Skin epidermis (tissue), 12 donors: ENCODE data around the gene EID2.

ENCODE experiments used
- H3K27ac ChIP-seq, 21 experiments: fragments of 200-600 bp; sonication (generic) in 11 of 21; one replicate each; pipeline ENCODE4 v1.5.0; 2020; ENCODE audit warnings: mild to moderate bottlenecking in 3 of 21, inconsistent platforms in 2 of 21, moderate library complexity in 2 of 21
- H3K4me3 ChIP-seq, 7 experiments: fragments of 200-600 bp; sonication (generic) in 2 of 7; one replicate each; pipeline ENCODE4 v1.5.0; 2020; ENCODE audit warnings: inconsistent platforms in 2 of 7, mild to moderate bottlenecking in 2 of 7, moderate library complexity in 1 of 7

Gene EID2

GRCh38 chr19:39507715-39508364, 32.1 kb downstream of the EID2 start:
- Histone ChIP-seq H3K27ac (no peak overlapping the region), H3K4me3 (peak overlapping the region in 6 of 7 experiments; percentile 23 to 42 (median 35))

GRCh38 chr19:39506944-39507714, 32.8 kb downstream of the EID2 start:
- H3K4me3 ChIP-seq: peak overlapping the region; percentile 12 to 42 (median 34)
- H3K27ac ChIP-seq: no peak overlapping the region

GRCh38 chr19:39506598-39506943, 33.4 kb downstream of the EID2 start:
- H3K4me3 ChIP-seq: peak overlapping the region in 2 of 7 experiments; percentile 36 to 42

GRCh38 chr19:39502640-39503417, 37.1 kb downstream of the EID2 start:
- Histone ChIP-seq H3K4me3 (no peak overlapping the region), H3K27ac (no peak overlapping the region)

More at GRCh38 chr19:39506598-39506943, 33.4 kb downstream of the EID2 start:
- H3K27ac ChIP-seq: no peak overlapping the region

- Histone ChIP-seq H3K4me3 (no peak overlapping the region), H3K27ac (no peak overlapping the region)
Measured at GRCh38 chr19:39501340-39501739, 38.6 kb downstream of the EID2 start.

GRCh38 chr19:39500543-39500942, 39.4 kb downstream of the EID2 start:
- Histone ChIP-seq H3K27ac (no peak overlapping the region), H3K4me3 (no peak overlapping the region)

GRCh38 chr19:39499932-39500331, 40.0 kb downstream of the EID2 start:
- no peak overlapping the region for H3K27ac ChIP-seq
- H3K4me3 ChIP-seq: no peak overlapping the region

GRCh38 chr19:39498798-39499642, 40.9 kb downstream of the EID2 start, which contains the start of gene DLL3:
Gene DLL3 (plus strand): TSS chr19:39498947. CDS start chr19:39498975, 28 bp downstream.
- H3K27ac ChIP-seq: no peak within 1 kb of the TSS
- no peak within 1 kb of the TSS for H3K4me3 ChIP-seq

- H3K4me3 ChIP-seq: no peak overlapping the region
- no peak overlapping the region for H3K27ac ChIP-seq
Measured at GRCh38 chr19:39497996-39498797, 41.8 kb downstream of the EID2 start.

- Histone ChIP-seq H3K27ac (no peak overlapping the region), H3K4me3 (no peak overlapping the region)
Measured at GRCh38 chr19:39497701-39497995, 42.3 kb downstream of the EID2 start.

GRCh38 chr19:39496063-39496462, 43.9 kb downstream of the EID2 start:
- Histone ChIP-seq H3K27ac (no peak overlapping the region), H3K4me3 (no peak overlapping the region)

- Histone ChIP-seq H3K27ac (no peak overlapping the region), H3K4me3 (no peak overlapping the region)
Measured at GRCh38 chr19:39494661-39495060, 45.3 kb downstream of the EID2 start.

GRCh38 chr19:39492788-39493187, 47.2 kb downstream of the EID2 start:
- Histone ChIP-seq H3K27ac (no peak overlapping the region), H3K4me3 (no peak overlapping the region)

GRCh38 chr19:39492225-39492624, 47.7 kb downstream of the EID2 start:
- no peak overlapping the region for H3K27ac ChIP-seq

GRCh38 chr19:39489756-39490155, 50.2 kb downstream of the EID2 start:
- no peak overlapping the region for H3K4me3 ChIP-seq
- H3K27ac ChIP-seq: no peak overlapping the region

More at GRCh38 chr19:39492225-39492624, 47.7 kb downstream of the EID2 start:
- H3K4me3 ChIP-seq: no peak overlapping the region
